H1 (cell line): Measurements from ENCODE around the gene SLC22A3. TPM values are rescaled to one million over a fixed set of nuclear protein-coding genes. Genes with fewer than 3 reads are reported as not detected.

Source experiments
- CTCF ChIA-PET: fragments of 300-600 bp; sonication (Branson Sonifier 250); formaldehyde crosslinking; loops from one replicate; lab custom pipeline; 2021; ENCODE audit not compliant: partially characterized antibody; lab: Charles Lee
- POLR2A ChIA-PET: fragments of 300-600 bp; sonication (Branson Sonifier 250); formaldehyde crosslinking; loops from one replicate; lab custom pipeline; 2021; ENCODE audit warnings: inconsistent platforms; ENCODE audit not compliant: partially characterized antibody; lab: Charles Lee
- DNase-seq, 2 experiments: peaks; one replicate each; pipeline versions ENCODE4 v3.0.0 to v3.0.0-alpha.2; 2010 to 2022; ENCODE audit warnings: low spot score in 2 of 2, low read depth in 1 of 2, mixed read lengths in 1 of 2
- FAIRE-seq: peaks from 2 replicates; lab custom pipeline; 2011; peaks lifted over from hg19 to GRCh38; lab: Jason Lieb, UNC
- H2AFZ ChIP-seq: 2 replicates; pipeline ENCODE4 v1.8.1; 2012; ENCODE audit warnings: low read length, inconsistent platforms
- H2AK5ac ChIP-seq: 2 replicates; pipeline ENCODE4 v1.6.1; 2013; ENCODE audit warnings: low read depth, low read length
- H2BK120ac ChIP-seq: replicated peaks from 2 replicates; pipeline ENCODE3; 2013; ENCODE audit warnings: low read depth, low read length, inconsistent platforms
- H2BK12ac ChIP-seq: 2 replicates; pipeline ENCODE4 v1.6.1; 2013; ENCODE audit warnings: low read depth, low read length
- H2BK15ac ChIP-seq: 2 replicates; pipeline ENCODE4 v1.6.1; 2013; ENCODE audit warnings: low read length
- H2BK20ac ChIP-seq: 2 replicates; pipeline ENCODE4 v1.6.1; 2013; ENCODE audit warnings: low read length
- H2BK5ac ChIP-seq: 2 replicates; pipeline ENCODE4 v1.6.1; 2013; ENCODE audit warnings: low read depth, low read length
- H3K14ac ChIP-seq: 2 replicates; pipeline ENCODE4 v1.6.1; 2013; ENCODE audit warnings: inconsistent platforms; ENCODE audit not compliant: insufficient read length
- H3K18ac ChIP-seq: 2 replicates; pipeline ENCODE4 v1.6.1; 2013; ENCODE audit warnings: low read length; ENCODE audit errors: extremely low read depth
- H3K23ac ChIP-seq: 2 replicates; pipeline ENCODE4 v1.6.1; 2013; ENCODE audit warnings: inconsistent platforms; ENCODE audit not compliant: insufficient read length
- H3K23me2 ChIP-seq: 2 replicates; pipeline ENCODE4 v1.6.1; 2013; ENCODE audit warnings: low read depth, low read length
- H3K27ac ChIP-seq: 2 replicates; pipeline ENCODE4 v1.6.1; 2011; ENCODE audit warnings: low read depth, low read length, inconsistent platforms
- H3K27me3 ChIP-seq, 4 experiments: replicated peaks in 1 of 4; 1 replicate in 1 of 4; 2 replicates in 3 of 4; pipeline versions ENCODE4 v1.6.1 to v1.8.1; 2011 to 2013; ENCODE audit warnings: low read length in 3 of 4, mild to moderate bottlenecking in 3 of 4, inconsistent platforms in 2 of 4, mixed read lengths in 2 of 4, moderate library complexity in 1 of 4; ENCODE audit not compliant: control insufficient read depth in 3 of 4, insufficient read depth in 3 of 4; ENCODE audit errors: extremely low read depth in 1 of 4
- H3K36me3 ChIP-seq, 4 experiments: 2 replicates each; pipeline versions ENCODE4 v1.6.1 to v1.8.1; 2011 to 2013; ENCODE audit warnings: mild to moderate bottlenecking in 4 of 4, low read length in 3 of 4, moderate library complexity in 2 of 4, control low read depth in 1 of 4, inconsistent platforms in 1 of 4; ENCODE audit not compliant: insufficient read depth in 4 of 4, control insufficient read depth in 2 of 4
- H3K4ac ChIP-seq: replicated peaks from 2 replicates; pipeline ENCODE3; 2013; ENCODE audit warnings: low read length, low read depth, mixed read lengths, inconsistent platforms; ENCODE audit not compliant: insufficient read length
- H3K4me1 ChIP-seq, 4 experiments: replicated peaks in 1 of 4; 1 replicate in 1 of 4; 2 replicates in 3 of 4; pipeline versions ENCODE4 v1.6.1 to v1.8.1; 2011 to 2013; ENCODE audit warnings: low read length in 3 of 4, inconsistent platforms in 2 of 4, mixed read lengths in 1 of 4; ENCODE audit not compliant: insufficient read depth in 4 of 4, control insufficient read depth in 3 of 4
- H3K4me2 ChIP-seq, 2 experiments: 2 replicates each; pipeline versions ENCODE4 v1.6.1 to v1.8.1; 2011 to 2013; ENCODE audit warnings: low read depth in 2 of 2, low read length in 2 of 2, control low read depth in 1 of 2, inconsistent platforms in 1 of 2, mild to moderate bottlenecking in 1 of 2; ENCODE audit not compliant: insufficient read depth in 1 of 2
- H3K4me3 ChIP-seq, 4 experiments: fragments of 200-600, 300-600 bp in 1 of 4; sonication (generic), shearing (Covaris generic), sonication (Bioruptor Twin) in 1 of 4; 2 replicates each; pipeline versions ENCODE4 v1.5.1 to v1.8.1; 2011 to 2016; ENCODE audit warnings: low read length in 4 of 4, low read depth in 3 of 4, control low read depth in 2 of 4, inconsistent platforms in 2 of 4, mild to moderate bottlenecking in 2 of 4, mixed read lengths in 1 of 4, moderate library complexity in 1 of 4; ENCODE audit not compliant: insufficient read depth in 2 of 4; ENCODE audit errors: extremely low read depth in 1 of 4
- H3K56ac ChIP-seq: replicated peaks from 2 replicates; pipeline ENCODE3; 2013; ENCODE audit warnings: low read depth, mild to moderate bottlenecking, mixed read lengths, low read length, inconsistent platforms; ENCODE audit not compliant: insufficient read length
- H3K79me1 ChIP-seq: 2 replicates; pipeline ENCODE4 v1.6.1; 2013; ENCODE audit warnings: low read depth, low read length, control low read depth
- H3K79me2 ChIP-seq, 2 experiments: 2 replicates each; pipeline versions ENCODE4 v1.6.1 to v1.8.1; 2012 to 2013; ENCODE audit warnings: low read length in 2 of 2, mild to moderate bottlenecking in 2 of 2, inconsistent platforms in 1 of 2; ENCODE audit not compliant: insufficient read depth in 2 of 2, control insufficient read depth in 1 of 2
- H3K9ac ChIP-seq, 4 experiments: replicated peaks in 1 of 4; 1 replicate in 1 of 4; 2 replicates in 3 of 4; pipeline versions ENCODE4 v1.6.1 to v1.8.1; 2011 to 2013; ENCODE audit warnings: low read depth in 3 of 4, low read length in 3 of 4, control low read depth in 2 of 4, mild to moderate bottlenecking in 2 of 4, moderate library complexity in 2 of 4, inconsistent platforms in 1 of 4; ENCODE audit errors: extremely low read depth in 1 of 4
- H3K9me3 ChIP-seq, 2 experiments: 2 replicates each; pipeline versions ENCODE4 v1.6.1 to v1.8.1; 2012 to 2013; ENCODE audit warnings: mild to moderate bottlenecking in 2 of 2, moderate library complexity in 2 of 2, control low read depth in 1 of 2, inconsistent platforms in 1 of 2, low read depth in 1 of 2, low read length in 1 of 2, mixed read lengths in 1 of 2; ENCODE audit not compliant: insufficient read depth in 2 of 2
- H4K20me1 ChIP-seq, 2 experiments: replicated peaks in 1 of 2; 2 replicates each; pipeline versions ENCODE3 to v1.8.1; 2011 to 2013; ENCODE audit warnings: inconsistent platforms in 2 of 2, low read length in 2 of 2, mild to moderate bottlenecking in 1 of 2; ENCODE audit not compliant: insufficient read depth in 2 of 2, control insufficient read depth in 1 of 2
- H4K5ac ChIP-seq: 2 replicates; pipeline ENCODE4 v1.6.1; 2013; ENCODE audit warnings: low read length, low read depth, mixed read lengths, inconsistent platforms; ENCODE audit not compliant: insufficient read length
- H4K8ac ChIP-seq: 2 replicates; pipeline ENCODE4 v1.8.0; 2013; ENCODE audit warnings: mild to moderate bottlenecking, moderate library complexity, low read length, inconsistent platforms; ENCODE audit not compliant: insufficient read depth; ENCODE audit errors: extremely low read depth
- H4K91ac ChIP-seq: replicated peaks from 2 replicates; pipeline ENCODE3; 2013; ENCODE audit warnings: low read length, mixed read lengths, inconsistent platforms; ENCODE audit not compliant: insufficient read length
- BACH1 ChIP-seq: IDR thresholded peaks from 2 replicates; pipeline ENCODE4 v1.6.1; 2012; ENCODE audit warnings: low read length, improper control_type of control experiment
- CBX8 ChIP-seq: fragments of 300-800, 300-1000 bp; sonication (generic); IDR thresholded peaks from 2 replicates; pipeline ENCODE4 v1.7.1; 2016; ENCODE audit warnings: low read depth, low read length, borderline replicate concordance
- CHD1 ChIP-seq: IDR thresholded peaks from 2 replicates; pipeline ENCODE4 v1.6.1; 2012; ENCODE audit warnings: low read depth, low read length, improper control_type of control experiment
- CHD2 ChIP-seq: IDR thresholded peaks from 2 replicates; pipeline ENCODE4 v1.6.1; 2012; ENCODE audit warnings: low read length, improper control_type of control experiment
- GTF2F1 ChIP-seq: IDR thresholded peaks from 2 replicates; pipeline ENCODE4 v1.6.1; 2012; ENCODE audit warnings: low read depth, low read length, improper control_type of control experiment, borderline replicate concordance
- KDM4A ChIP-seq: IDR thresholded peaks from one replicate; pipeline ENCODE4 v1.7.1; 2012; ENCODE audit warnings: low read depth, mild to moderate bottlenecking, moderate library complexity, low read length, inconsistent platforms; ENCODE audit not compliant: severe bottlenecking
- POLR2A ChIP-seq, 2 experiments: IDR thresholded peaks; 1 replicate in 1 of 2; 2 replicates in 1 of 2; pipeline ENCODE4 v1.6.1; 2011; ENCODE audit warnings: low read depth in 2 of 2, low read length in 2 of 2, mild to moderate bottlenecking in 2 of 2; ENCODE audit errors: control extremely low read depth in 1 of 2
- RAD21 ChIP-seq, 2 experiments: IDR thresholded peaks in 1 of 2; conservative IDR thresholded peaks in 1 of 2; 2 replicates each; pipeline ENCODE4 v1.6.1; 2011; ENCODE audit warnings: low read depth in 2 of 2, low read length in 2 of 2, improper control_type of control experiment in 1 of 2, inconsistent platforms in 1 of 2, mild to moderate bottlenecking in 1 of 2, moderate library complexity in 1 of 2
- RXRA ChIP-seq: IDR thresholded peaks from 2 replicates; pipeline ENCODE4 v1.6.1; 2011; ENCODE audit warnings: low read depth, mild to moderate bottlenecking, low read length, moderate library complexity; ENCODE audit not compliant: insufficient read depth
- SAP30 ChIP-seq: fragments of 300-600 bp; sonication (generic); IDR thresholded peaks from 2 replicates; pipeline ENCODE4 v1.7.1; 2012; ENCODE audit warnings: low read length, moderate library complexity, mild to moderate bottlenecking, inconsistent platforms; ENCODE audit not compliant: insufficient read depth, insufficient replicate concordance
- SP4 ChIP-seq: IDR thresholded peaks from 2 replicates; pipeline ENCODE4 v1.6.1; 2012; ENCODE audit warnings: low read length, inconsistent platforms
- TAF1 ChIP-seq: IDR thresholded peaks from 2 replicates; pipeline ENCODE4 v1.6.1; 2011; ENCODE audit warnings: mild to moderate bottlenecking, low read depth, low read length
- YY1 ChIP-seq: IDR thresholded peaks from 2 replicates; pipeline ENCODE4 v1.6.1; 2011; ENCODE audit warnings: low read depth, mild to moderate bottlenecking, low read length
- ZNF274 ChIP-seq: IDR thresholded peaks from 2 replicates; pipeline ENCODE4 v1.7.0; 2012; ENCODE audit warnings: low read length, borderline replicate concordance; ENCODE audit errors: extremely low read depth
- WGBS, 2 experiments: shearing (Covaris generic) in 1 of 2; methylation state at CpG; one replicate each; pipeline versions ENCODE4 v1.1.6 to v1.1.7; 2013 to 2015; ENCODE audit warnings: low lambda C conversion rate in 2 of 2, mixed read lengths in 2 of 2, inconsistent platforms in 1 of 2, low coverage in 1 of 2, missing lambda C conversion rate in 1 of 2; ENCODE audit not compliant: insufficient replicate concordance in 2 of 2, insufficient coverage in 1 of 2, insufficient read length in 1 of 2; ENCODE audit errors: extremely low coverage in 1 of 2, missing lambda C conversion rate in 1 of 2; 5-methylcytosine and 5-hydroxymethylcytosine counted together
- polyA plus RNA-seq, 7 experiments: library from polyadenylated mRNA; depleted of rRNA in 3 of 7; stranded (reverse) in 5 of 7; unstranded in 2 of 7; fragments of >200 nt in 5 of 7; fragments of 200-250 nt in 2 of 7; gene quantifications; 1 replicate in 5 of 7; 2 replicates in 1 of 7; 4 replicates in 1 of 7; pipeline versions ENCODE4 v1.2.1 to v1.2.3, GENCODE V29; 2011 to 2013; ENCODE audit warnings: missing spikeins in 2 of 7, mixed read lengths in 2 of 7
- total RNA-seq: library from RNA; stranded (reverse); fragmentation: NEBNext Ultra II Directional; extraction: Animal tissue kit (Norgen Biotek cat#: 25700); gene quantifications from 2 replicates; pipeline ENCODE4 v1.2.1, GENCODE V29; 2021
- TF ChIP-seq, protein P1 (sequence below): IDR thresholded peaks from 2 replicates; pipeline ENCODE4 v1.6.1; 2012; ENCODE audit warnings: inconsistent platforms

Gene SLC22A3
- total and polyA plus RNA-seq, 2 of the 8 experiments (the other 6 are each of a cell fraction or from before 2014, with no cell fraction given): 1.0 to 2.9 TPM

DNA sequence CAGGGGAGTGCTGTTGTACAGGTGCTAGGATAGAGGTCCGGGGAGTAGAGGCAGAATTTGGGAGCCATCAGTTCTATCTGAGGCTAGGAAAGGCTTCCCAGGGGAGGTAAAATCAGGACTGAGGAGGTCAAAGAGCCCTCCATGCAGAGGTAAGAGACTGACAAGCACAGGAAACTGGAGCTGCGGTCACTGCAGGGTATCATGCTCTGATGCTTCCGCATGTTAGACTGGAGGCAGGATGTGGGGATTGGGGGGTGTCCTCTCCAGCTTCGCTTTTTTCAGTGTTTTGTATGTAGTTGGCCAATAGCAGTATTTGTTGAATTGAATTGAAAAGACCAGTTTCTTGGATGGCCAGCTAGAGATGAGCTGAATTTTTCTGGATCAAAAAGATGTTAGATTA, 87.8 kb downstream of the SLC22A3 start:
- Histone ChIP-seq H3K9me3 (no peaks in the 10 kb centered on the region), H3K18ac (no peak overlapping the region), H3K23ac (no peak overlapping the region), H2AK5ac (no peak overlapping the region), H2BK12ac (no peak overlapping the region), H2BK120ac (no peak overlapping the region), H3K27ac (no peak overlapping the region), H4K5ac (no peak overlapping the region), H4K91ac (no peak overlapping the region), H3K27me3 (no peaks in the 10 kb centered on the region; a peak in 1 of 7 replicates), H3K9ac (no peak overlapping the region), H2BK15ac (no peak overlapping the region), H3K4me1 (no peaks in the 10 kb centered on the region; a peak in 1 of 7 replicates), H4K20me1 (no peaks in the 10 kb centered on the region), H3K4me2 (no peak overlapping the region), H3K4ac (no peak overlapping the region), H2AFZ (no peak overlapping the region), H3K23me2 (no peaks in the 10 kb centered on the region), H3K4me3 (no peak overlapping the region), H3K79me2 (no peaks in the 10 kb centered on the region), H3K56ac (no peak overlapping the region), H3K36me3 (no peaks in the 10 kb centered on the region), H3K14ac (no peak overlapping the region), H2BK5ac (no peak overlapping the region), H2BK20ac (no peak overlapping the region), H4K8ac (no peak overlapping the region; the same call in 1 of the 2 replicates), H3K79me1 (no peaks in the 10 kb centered on the region)
- no peak for DNase-seq
- ChIA-PET CTCF (interaction anchor here (1.2 to 1.4 kb wide), 3 partner anchors 20 to 138 kb away, joined by 3 to 5 read pairs (median 4); no protein-coding TSS in a partner anchor), POLR2A (no interaction called here)
- no peak for FAIRE-seq
- 83% methylated on average over 4 of the region's 4 CpGs; no CpG with 5 or more reads in 1 of the 2 experiments for WGBS, 2 experiments
- TF ChIP-seq CHD2: no peak
- TF ChIP-seq RAD21 (IDR thresholded peaks at IDR 0.05 in 1 of 2, conservative IDR thresholded peaks at IDR 0.05 in 1 of 2; ENCODE audit: low read depth in 2 of 2, low read length in 2 of 2): no peak
- TF ChIP-seq TAF1: no peak
- no peak for TF ChIP-seq ZNF274
- TF ChIP-seq SAP30: no peak
- TF ChIP-seq YY1: no peak
- TF ChIP-seq POLR2A (IDR thresholded peaks at IDR 0.05; ENCODE audit: control extremely low read depth in 1 of 2, low read depth in 2 of 2, low read length in 2 of 2): no peak
- no peak for TF ChIP-seq CHD1
- no peak for TF ChIP-seq SP4
- TF ChIP-seq GTF2F1: no peak
- no peak for TF ChIP-seq KDM4A
- TF ChIP-seq BACH1: no peak
- TF ChIP-seq CBX8: no peak
- no peak for TF ChIP-seq RXRA
- TF ChIP-seq, protein P1, sequence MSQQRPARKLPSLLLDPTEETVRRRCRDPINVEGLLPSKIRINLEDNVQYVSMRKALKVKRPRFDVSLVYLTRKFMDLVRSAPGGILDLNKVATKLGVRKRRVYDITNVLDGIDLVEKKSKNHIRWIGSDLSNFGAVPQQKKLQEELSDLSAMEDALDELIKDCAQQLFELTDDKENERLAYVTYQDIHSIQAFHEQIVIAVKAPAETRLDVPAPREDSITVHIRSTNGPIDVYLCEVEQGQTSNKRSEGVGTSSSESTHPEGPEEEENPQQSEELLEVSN: no peak
